ENCODE data around the gene AJAP1. TPM values are rescaled to one million over a fixed set of nuclear protein-coding genes. Genes with fewer than 3 reads are reported as not detected.

The AJAP1 gene
- total RNA-seq, 1 experiment from 2014 or later = not detected

DNA sequence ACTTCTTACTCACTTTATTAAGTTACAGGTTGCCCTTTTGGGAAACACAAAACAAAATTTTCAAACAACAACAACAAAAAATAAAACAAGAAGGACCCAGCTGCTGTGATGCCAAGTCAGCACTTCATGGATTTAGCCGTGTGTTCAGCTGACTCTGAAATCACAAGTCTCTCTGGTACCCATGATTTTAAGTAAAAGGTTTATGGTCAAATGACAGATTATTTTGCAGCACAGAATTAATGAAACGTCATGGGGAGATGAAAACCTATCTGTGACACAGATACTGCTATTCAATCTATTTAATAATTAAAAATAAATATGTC lies 7.1 kb downstream of the AJAP1 start:
- CTCF ChIA-PET = no interaction called here
- Histone ChIP-seq H3K4me1 (ENCODE audit: control insufficient read depth in 1 of 2, insufficient read depth in 2 of 2, low read length in 2 of 2) (no peaks in the 10 kb centered on the region), H2AFZ (ENCODE audit: low read depth, low read length, poor library complexity, severe bottlenecking) (no peak overlapping the region), H3K9me3 (ENCODE audit: control insufficient read depth in 1 of 2, insufficient read depth in 1 of 2, low read depth in 1 of 2, low read length in 2 of 2) (no peaks in the 10 kb centered on the region), H3K9me2 (ENCODE audit: insufficient read depth) (no peaks in the 10 kb centered on the region), H3K4me3 (replicated peaks in 1 of 2; ENCODE audit: low read depth in 1 of 2, low read length in 2 of 2) (no peak overlapping the region), H3K4me2 (ENCODE audit: low read length) (no peak overlapping the region), H3K36me3 (ENCODE audit: control insufficient read depth in 1 of 2, insufficient read depth in 2 of 2, low read length in 2 of 2) (no peaks in the 10 kb centered on the region), H4K20me1 (ENCODE audit: insufficient read depth) (no peaks in the 10 kb centered on the region), H3K79me2 (ENCODE audit: insufficient read depth, low read length) (no peaks in the 10 kb centered on the region), H3K9ac (ENCODE audit: low read length) (no peak overlapping the region), H3K27ac (ENCODE audit: low read depth, low read length) (no peak overlapping the region), H3K27me3 (ENCODE audit: insufficient read depth, low read length) (no peaks in the 10 kb centered on the region)
- intact Hi-C loops (cut with micrococcal nuclease) = no loop called here
- RAD21 ChIA-PET (ENCODE audit: low non-redundant PET in 1 of 2, low total read pairs in 2 of 2, uncharacterized antibody in 2 of 2, unreplicated experiment in 2 of 2) = no interaction called here
- no peak for DNase-seq (ENCODE audit: low read depth, low spot score)
- ATAC-seq = no peak
- no peak for TF ChIP-seq SP1 (IDR thresholded peaks at IDR 0.05; ENCODE audit: low read depth)
- TF ChIP-seq CBX3 (IDR thresholded peaks at IDR 0.05; ENCODE audit: low read depth) = no peak
- TF ChIP-seq EZH2 (IDR thresholded peaks at IDR 0.05) = no peak
- TF ChIP-seq, protein P1, sequence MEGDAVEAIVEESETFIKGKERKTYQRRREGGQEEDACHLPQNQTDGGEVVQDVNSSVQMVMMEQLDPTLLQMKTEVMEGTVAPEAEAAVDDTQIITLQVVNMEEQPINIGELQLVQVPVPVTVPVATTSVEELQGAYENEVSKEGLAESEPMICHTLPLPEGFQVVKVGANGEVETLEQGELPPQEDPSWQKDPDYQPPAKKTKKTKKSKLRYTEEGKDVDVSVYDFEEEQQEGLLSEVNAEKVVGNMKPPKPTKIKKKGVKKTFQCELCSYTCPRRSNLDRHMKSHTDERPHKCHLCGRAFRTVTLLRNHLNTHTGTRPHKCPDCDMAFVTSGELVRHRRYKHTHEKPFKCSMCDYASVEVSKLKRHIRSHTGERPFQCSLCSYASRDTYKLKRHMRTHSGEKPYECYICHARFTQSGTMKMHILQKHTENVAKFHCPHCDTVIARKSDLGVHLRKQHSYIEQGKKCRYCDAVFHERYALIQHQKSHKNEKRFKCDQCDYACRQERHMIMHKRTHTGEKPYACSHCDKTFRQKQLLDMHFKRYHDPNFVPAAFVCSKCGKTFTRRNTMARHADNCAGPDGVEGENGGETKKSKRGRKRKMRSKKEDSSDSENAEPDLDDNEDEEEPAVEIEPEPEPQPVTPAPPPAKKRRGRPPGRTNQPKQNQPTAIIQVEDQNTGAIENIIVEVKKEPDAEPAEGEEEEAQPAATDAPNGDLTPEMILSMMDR (IDR thresholded peaks at IDR 0.05 in 2 of 3, conservative IDR thresholded peaks at IDR 0.05 in 1 of 3; ENCODE audit: borderline replicate concordance in 1 of 3, insufficient read depth in 1 of 3, low read depth in 2 of 3, low read length in 2 of 3) = no peak
- no peak for TF ChIP-seq EZH2phosphoT487 (IDR thresholded peaks at IDR 0.05; ENCODE audit: borderline replicate concordance)
- TF ChIP-seq, protein P2, sequence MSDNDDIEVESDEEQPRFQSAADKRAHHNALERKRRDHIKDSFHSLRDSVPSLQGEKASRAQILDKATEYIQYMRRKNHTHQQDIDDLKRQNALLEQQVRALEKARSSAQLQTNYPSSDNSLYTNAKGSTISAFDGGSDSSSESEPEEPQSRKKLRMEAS (IDR thresholded peaks at IDR 0.05) = no peak
- no peak for TF ChIP-seq CEBPB (IDR thresholded peaks at IDR 0.05; ENCODE audit: low read depth)
- TF ChIP-seq, protein P3, sequence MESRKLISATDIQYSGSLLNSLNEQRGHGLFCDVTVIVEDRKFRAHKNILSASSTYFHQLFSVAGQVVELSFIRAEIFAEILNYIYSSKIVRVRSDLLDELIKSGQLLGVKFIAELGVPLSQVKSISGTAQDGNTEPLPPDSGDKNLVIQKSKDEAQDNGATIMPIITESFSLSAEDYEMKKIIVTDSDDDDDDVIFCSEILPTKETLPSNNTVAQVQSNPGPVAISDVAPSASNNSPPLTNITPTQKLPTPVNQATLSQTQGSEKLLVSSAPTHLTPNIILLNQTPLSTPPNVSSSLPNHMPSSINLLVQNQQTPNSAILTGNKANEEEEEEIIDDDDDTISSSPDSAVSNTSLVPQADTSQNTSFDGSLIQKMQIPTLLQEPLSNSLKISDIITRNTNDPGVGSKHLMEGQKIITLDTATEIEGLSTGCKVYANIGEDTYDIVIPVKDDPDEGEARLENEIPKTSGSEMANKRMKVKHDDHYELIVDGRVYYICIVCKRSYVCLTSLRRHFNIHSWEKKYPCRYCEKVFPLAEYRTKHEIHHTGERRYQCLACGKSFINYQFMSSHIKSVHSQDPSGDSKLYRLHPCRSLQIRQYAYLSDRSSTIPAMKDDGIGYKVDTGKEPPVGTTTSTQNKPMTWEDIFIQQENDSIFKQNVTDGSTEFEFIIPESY (IDR thresholded peaks at IDR 0.05; ENCODE audit: extremely low read depth, insufficient replicate concordance, low read length) = no peak
- no peak for TF ChIP-seq POLR2A (IDR thresholded peaks at IDR 0.05; ENCODE audit: borderline replicate concordance, extremely low read depth, insufficient read depth, insufficient read length)
- no peak for TF ChIP-seq SIN3A (IDR thresholded peaks at IDR 0.05; ENCODE audit: low read depth)
- no peak for TF ChIP-seq TCF7L2 (IDR thresholded peaks at IDR 0.05; ENCODE audit: borderline replicate concordance, extremely low read depth, insufficient read depth, insufficient read length)
- TF ChIP-seq, protein P4, sequence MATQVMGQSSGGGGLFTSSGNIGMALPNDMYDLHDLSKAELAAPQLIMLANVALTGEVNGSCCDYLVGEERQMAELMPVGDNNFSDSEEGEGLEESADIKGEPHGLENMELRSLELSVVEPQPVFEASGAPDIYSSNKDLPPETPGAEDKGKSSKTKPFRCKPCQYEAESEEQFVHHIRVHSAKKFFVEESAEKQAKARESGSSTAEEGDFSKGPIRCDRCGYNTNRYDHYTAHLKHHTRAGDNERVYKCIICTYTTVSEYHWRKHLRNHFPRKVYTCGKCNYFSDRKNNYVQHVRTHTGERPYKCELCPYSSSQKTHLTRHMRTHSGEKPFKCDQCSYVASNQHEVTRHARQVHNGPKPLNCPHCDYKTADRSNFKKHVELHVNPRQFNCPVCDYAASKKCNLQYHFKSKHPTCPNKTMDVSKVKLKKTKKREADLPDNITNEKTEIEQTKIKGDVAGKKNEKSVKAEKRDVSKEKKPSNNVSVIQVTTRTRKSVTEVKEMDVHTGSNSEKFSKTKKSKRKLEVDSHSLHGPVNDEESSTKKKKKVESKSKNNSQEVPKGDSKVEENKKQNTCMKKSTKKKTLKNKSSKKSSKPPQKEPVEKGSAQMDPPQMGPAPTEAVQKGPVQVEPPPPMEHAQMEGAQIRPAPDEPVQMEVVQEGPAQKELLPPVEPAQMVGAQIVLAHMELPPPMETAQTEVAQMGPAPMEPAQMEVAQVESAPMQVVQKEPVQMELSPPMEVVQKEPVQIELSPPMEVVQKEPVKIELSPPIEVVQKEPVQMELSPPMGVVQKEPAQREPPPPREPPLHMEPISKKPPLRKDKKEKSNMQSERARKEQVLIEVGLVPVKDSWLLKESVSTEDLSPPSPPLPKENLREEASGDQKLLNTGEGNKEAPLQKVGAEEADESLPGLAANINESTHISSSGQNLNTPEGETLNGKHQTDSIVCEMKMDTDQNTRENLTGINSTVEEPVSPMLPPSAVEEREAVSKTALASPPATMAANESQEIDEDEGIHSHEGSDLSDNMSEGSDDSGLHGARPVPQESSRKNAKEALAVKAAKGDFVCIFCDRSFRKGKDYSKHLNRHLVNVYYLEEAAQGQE (IDR thresholded peaks at IDR 0.05; ENCODE audit: low read depth) = no peak
- no peak for TF ChIP-seq ZFX (IDR thresholded peaks at IDR 0.05)
- no peak for TF ChIP-seq RAD21 (IDR thresholded peaks at IDR 0.05; ENCODE audit: low read depth)
- TF ChIP-seq ZNF274 (IDR thresholded peaks at IDR 0.05; ENCODE audit: low read depth, low read length) = no peak
- no peak for TF ChIP-seq SRF (IDR thresholded peaks at IDR 0.05; ENCODE audit: low read depth)
- TF ChIP-seq JUND (IDR thresholded peaks at IDR 0.05) = no peak
- no peak for TF ChIP-seq EGR1 (IDR thresholded peaks at IDR 0.05; ENCODE audit: low read depth)
- no peak for TF ChIP-seq FOSL1 (IDR thresholded peaks at IDR 0.05; ENCODE audit: low read depth)
- BruUV-seq (replicated peaks) = no TSS peak
- POLR2A ChIA-PET = no interaction called here

Data from HCT116 (cell line).